OCI-LY3 (cell line): Measurements from ENCODE around the gene ILF3.

Source experiments
- EZH2phosphoT487 ChIP-seq: fragments of 200-600 bp; shearing (Covaris generic); IDR thresholded peaks from 2 replicates; pipeline ENCODE4 v1.6.1; 2018; ENCODE audit warnings: antibody characterized with exemption, mixed run types, low read depth
- TF ChIP-seq, protein P1 (sequence below): fragments of 200-600, 300-600 bp; sonication (generic); IDR thresholded peaks from 2 replicates; pipeline ENCODE4 v1.5.1; 2014; ENCODE audit warnings: antibody characterized with exemption, low read length, low read depth

DNA sequence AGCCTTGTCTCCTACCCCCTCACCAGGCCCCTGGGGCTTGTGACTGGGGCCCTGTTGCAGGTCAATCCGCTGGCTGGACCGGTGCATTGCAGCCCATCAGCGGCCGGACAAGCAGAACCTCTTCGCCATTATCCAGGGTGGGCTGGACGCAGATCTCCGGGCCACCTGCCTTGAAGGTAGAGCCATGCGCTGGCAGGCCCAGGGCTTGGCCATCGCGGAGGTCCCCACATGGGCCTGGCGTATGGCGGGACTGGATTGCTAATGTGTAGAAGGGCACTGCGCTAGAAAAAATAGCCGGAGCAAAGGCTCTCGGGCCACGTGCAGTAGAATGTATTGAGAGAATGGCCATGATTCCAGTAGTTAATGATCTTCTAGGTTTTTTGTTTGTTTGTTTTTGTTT, 53.3 kb downstream of the ILF3 start:
- TF ChIP-seq, protein P1, sequence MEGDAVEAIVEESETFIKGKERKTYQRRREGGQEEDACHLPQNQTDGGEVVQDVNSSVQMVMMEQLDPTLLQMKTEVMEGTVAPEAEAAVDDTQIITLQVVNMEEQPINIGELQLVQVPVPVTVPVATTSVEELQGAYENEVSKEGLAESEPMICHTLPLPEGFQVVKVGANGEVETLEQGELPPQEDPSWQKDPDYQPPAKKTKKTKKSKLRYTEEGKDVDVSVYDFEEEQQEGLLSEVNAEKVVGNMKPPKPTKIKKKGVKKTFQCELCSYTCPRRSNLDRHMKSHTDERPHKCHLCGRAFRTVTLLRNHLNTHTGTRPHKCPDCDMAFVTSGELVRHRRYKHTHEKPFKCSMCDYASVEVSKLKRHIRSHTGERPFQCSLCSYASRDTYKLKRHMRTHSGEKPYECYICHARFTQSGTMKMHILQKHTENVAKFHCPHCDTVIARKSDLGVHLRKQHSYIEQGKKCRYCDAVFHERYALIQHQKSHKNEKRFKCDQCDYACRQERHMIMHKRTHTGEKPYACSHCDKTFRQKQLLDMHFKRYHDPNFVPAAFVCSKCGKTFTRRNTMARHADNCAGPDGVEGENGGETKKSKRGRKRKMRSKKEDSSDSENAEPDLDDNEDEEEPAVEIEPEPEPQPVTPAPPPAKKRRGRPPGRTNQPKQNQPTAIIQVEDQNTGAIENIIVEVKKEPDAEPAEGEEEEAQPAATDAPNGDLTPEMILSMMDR: no peak
- TF ChIP-seq EZH2phosphoT487: no peak
